Cardiac muscle cell (in vitro differentiated cells and primary cell): ENCODE measurements around the gene SYNPO2. TPM values are rescaled to one million over a fixed set of nuclear protein-coding genes. Genes with fewer than 3 reads are reported as not detected.

Experiments
- DNase-seq, 2 donors: peaks; one replicate each; pipeline versions ENCODE4 v3.0.0 to v3.0.0-alpha.2; 2010 to 2017; ENCODE audit warnings: low read depth in 1 of 2, low spot score in 1 of 2
- H3K27ac ChIP-seq: fragments of 200-600 bp; sonication (generic); 2 replicates; pipeline ENCODE4 v1.5.1; 2016
- H3K27me3 ChIP-seq: fragments of 200-600 bp; sonication (generic); 2 replicates; pipeline ENCODE4 v1.6.0; 2016; ENCODE audit warnings: control low read depth
- H3K36me3 ChIP-seq: fragments of 200-600 bp; sonication (generic); 2 replicates; pipeline ENCODE4 v1.5.1; 2016; ENCODE audit warnings: control low read depth
- H3K4me1 ChIP-seq: fragments of 200-600 bp; sonication (generic); 2 replicates; pipeline ENCODE4 v1.8.1; 2017; ENCODE audit warnings: low read depth, mild to moderate bottlenecking, mixed run types
- H3K4me3 ChIP-seq: fragments of 200-600 bp; sonication (generic); 2 replicates; pipeline ENCODE4 v1.5.1; 2016; ENCODE audit warnings: mild to moderate bottlenecking
- H3K9me3 ChIP-seq: fragments of 200-600 bp; sonication (generic); 2 replicates; pipeline ENCODE4 v1.5.1; 2017; ENCODE audit warnings: low read depth, mild to moderate bottlenecking, control low read depth
- CTCF ChIP-seq: IDR thresholded peaks from 2 replicates; pipeline ENCODE4 v1.5.1; 2012; ENCODE audit warnings: low read depth, mild to moderate bottlenecking, low read length
- polyA plus RNA-seq: library from polyadenylated mRNA; unstranded; fragments of >200 nt; fragmentation: Nextera tagmentation; extraction: Ambion mirVana; gene quantifications from 2 replicates; pipeline ENCODE4 v1.2.1, GENCODE V29; 2016
- total RNA-seq: library from RNA; depleted of rRNA; stranded (reverse); fragments of >200 nt; gene quantifications from 2 replicates; pipeline ENCODE4 v1.2.3, GENCODE V29; 2016

SYNPO2 gene
- total and polyA plus RNA-seq, 2 experiments from 2014 or later, result 14.7 to 35.6 TPM

GRCh38 chr4:118979712-118980111 lies 91.1 kb downstream of the SYNPO2 start:
- DNase-seq, result no peak
- Histone ChIP-seq H3K36me3 (no peaks in the 10 kb centered on the region), H3K27me3 (no peaks in the 10 kb centered on the region), H3K9me3 (no peaks in the 10 kb centered on the region), H3K27ac (no peak overlapping the region), H3K4me3 (no peak overlapping the region), H3K4me1 (peaks cover 11% of the 10 kb centered on the region)
- TF ChIP-seq CTCF, result no peak

- Histone ChIP-seq H3K36me3 (no peaks in the 10 kb centered on the region), H3K27ac (peak overlapping the region; percentile 45), H3K4me1 (peaks cover 13% of the 10 kb centered on the region), H3K4me3 (no peak overlapping the region), H3K27me3 (no peaks in the 10 kb centered on the region), H3K9me3 (no peaks in the 10 kb centered on the region)
- no peak for DNase-seq
- TF ChIP-seq CTCF, result no peak
These were observed 92.7 kb downstream of the SYNPO2 start for GRCh38 chr4:118981171-118981838.

- Histone ChIP-seq H3K4me3 (no peak overlapping the region), H3K27ac (no peak overlapping the region), H3K9me3 (no peaks in the 10 kb centered on the region), H3K4me1 (peaks cover 13% of the 10 kb centered on the region), H3K36me3 (no peaks in the 10 kb centered on the region), H3K27me3 (no peaks in the 10 kb centered on the region)
- peak; percentile 73 to 92 for DNase-seq
- TF ChIP-seq CTCF, result peak; percentile 63
These were observed 93.3 kb downstream of the SYNPO2 start for GRCh38 chr4:118981839-118982381.

GRCh38 chr4:118983293-118983692 lies 94.6 kb downstream of the SYNPO2 start:
- no peaks in the 10 kb centered on the region for H3K9me3 ChIP-seq
- no peak for TF ChIP-seq CTCF

GRCh38 chr4:118983831-118984230 lies 95.2 kb downstream of the SYNPO2 start:
- no peaks in the 10 kb centered on the region for H3K36me3 ChIP-seq
- no peak overlapping the region for H3K4me3 ChIP-seq
- TF ChIP-seq CTCF, result no peak
- H3K4me1 ChIP-seq, result peaks cover 13% of the 10 kb centered on the region
- no peak for DNase-seq
- H3K9me3 ChIP-seq, result no peaks in the 10 kb centered on the region
- H3K27ac ChIP-seq, result no peak overlapping the region
- H3K27me3 ChIP-seq, result no peaks in the 10 kb centered on the region

More at GRCh38 chr4:118983293-118983692, 94.6 kb downstream of the SYNPO2 start:
- H3K27me3 ChIP-seq, result no peaks in the 10 kb centered on the region
- H3K4me3 ChIP-seq, result no peak overlapping the region
- no peaks in the 10 kb centered on the region for H3K36me3 ChIP-seq
- H3K4me1 ChIP-seq, result peaks cover 13% of the 10 kb centered on the region
- no peak overlapping the region for H3K27ac ChIP-seq
- no peak for DNase-seq
